ENCODE data around the gene CAMTA1. TPM values are rescaled to one million over a fixed set of nuclear protein-coding genes. Genes with fewer than 3 reads are reported as not detected.

CAMTA1 gene
- total RNA-seq, 1 donor from 2014 or later = 62.9 TPM

- TF ChIP-seq POLR2AphosphoS5 (IDR thresholded peaks at IDR 0.05; ENCODE audit: insufficient read depth in 1 of 2, low read depth in 1 of 2) (no peak), POLR2A (IDR thresholded peaks at IDR 0.05) (no peak)
- TF ChIP-seq, protein P1, sequence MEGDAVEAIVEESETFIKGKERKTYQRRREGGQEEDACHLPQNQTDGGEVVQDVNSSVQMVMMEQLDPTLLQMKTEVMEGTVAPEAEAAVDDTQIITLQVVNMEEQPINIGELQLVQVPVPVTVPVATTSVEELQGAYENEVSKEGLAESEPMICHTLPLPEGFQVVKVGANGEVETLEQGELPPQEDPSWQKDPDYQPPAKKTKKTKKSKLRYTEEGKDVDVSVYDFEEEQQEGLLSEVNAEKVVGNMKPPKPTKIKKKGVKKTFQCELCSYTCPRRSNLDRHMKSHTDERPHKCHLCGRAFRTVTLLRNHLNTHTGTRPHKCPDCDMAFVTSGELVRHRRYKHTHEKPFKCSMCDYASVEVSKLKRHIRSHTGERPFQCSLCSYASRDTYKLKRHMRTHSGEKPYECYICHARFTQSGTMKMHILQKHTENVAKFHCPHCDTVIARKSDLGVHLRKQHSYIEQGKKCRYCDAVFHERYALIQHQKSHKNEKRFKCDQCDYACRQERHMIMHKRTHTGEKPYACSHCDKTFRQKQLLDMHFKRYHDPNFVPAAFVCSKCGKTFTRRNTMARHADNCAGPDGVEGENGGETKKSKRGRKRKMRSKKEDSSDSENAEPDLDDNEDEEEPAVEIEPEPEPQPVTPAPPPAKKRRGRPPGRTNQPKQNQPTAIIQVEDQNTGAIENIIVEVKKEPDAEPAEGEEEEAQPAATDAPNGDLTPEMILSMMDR (IDR thresholded peaks at IDR 0.05) = no peak
- intact Hi-C loops (cut with DNase I) = no loop called here
- no peak overlapping the region for H3K4me3 ChIP-seq
- H3K27ac ChIP-seq = no peak overlapping the region
- no peaks in the 10 kb centered on the region for H3K9me3 ChIP-seq
- no peak for DNase-seq (ENCODE audit: extremely low spot score in 2 of 2)
- no peaks in the 10 kb centered on the region for H3K36me3 ChIP-seq
- no peaks in the 10 kb centered on the region for H3K27me3 ChIP-seq
- no peaks in the 10 kb centered on the region for H3K4me1 ChIP-seq
These were observed 561.6 kb downstream of the CAMTA1 start for GRCh38 chr1:7346600-7347570.

DNA sequence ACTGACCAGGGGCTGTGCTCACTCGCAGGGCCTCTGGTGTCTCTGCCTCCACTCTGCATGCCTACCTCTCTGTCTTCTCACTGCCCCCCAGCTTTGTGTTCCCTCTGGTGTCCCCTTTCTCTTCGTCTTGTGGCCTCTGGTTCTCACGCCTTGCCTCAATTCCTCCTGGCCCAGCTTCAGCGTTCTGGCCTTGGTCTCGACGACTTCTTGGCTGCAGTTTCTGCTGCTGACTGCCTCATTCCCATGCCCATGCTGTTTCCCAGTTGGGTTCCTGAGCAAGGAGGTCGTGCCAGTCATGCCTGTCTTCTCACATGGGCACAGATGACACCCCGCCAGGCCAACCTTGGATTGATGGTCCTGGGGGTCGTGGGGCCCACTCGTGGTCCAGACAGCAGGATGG lies 562.8 kb downstream of the CAMTA1 start:
- no peak for TF ChIP-seq POLR2A (IDR thresholded peaks at IDR 0.05)
- TF ChIP-seq POLR2AphosphoS5 (IDR thresholded peaks at IDR 0.05; ENCODE audit: insufficient read depth in 1 of 2, low read depth in 1 of 2) = no peak
- TF ChIP-seq, protein P1 (IDR thresholded peaks at IDR 0.05) = no peak
- H3K27me3 ChIP-seq = no peaks in the 10 kb centered on the region
- no peak overlapping the region for H3K4me3 ChIP-seq
- H3K9me3 ChIP-seq = no peaks in the 10 kb centered on the region
- DNase-seq (ENCODE audit: extremely low spot score in 2 of 2) = no peak
- H3K36me3 ChIP-seq = no peaks in the 10 kb centered on the region
- intact Hi-C loops (cut with DNase I) = no loop called here
- H3K4me1 ChIP-seq = no peaks in the 10 kb centered on the region
- no peak overlapping the region for H3K27ac ChIP-seq

DNA sequence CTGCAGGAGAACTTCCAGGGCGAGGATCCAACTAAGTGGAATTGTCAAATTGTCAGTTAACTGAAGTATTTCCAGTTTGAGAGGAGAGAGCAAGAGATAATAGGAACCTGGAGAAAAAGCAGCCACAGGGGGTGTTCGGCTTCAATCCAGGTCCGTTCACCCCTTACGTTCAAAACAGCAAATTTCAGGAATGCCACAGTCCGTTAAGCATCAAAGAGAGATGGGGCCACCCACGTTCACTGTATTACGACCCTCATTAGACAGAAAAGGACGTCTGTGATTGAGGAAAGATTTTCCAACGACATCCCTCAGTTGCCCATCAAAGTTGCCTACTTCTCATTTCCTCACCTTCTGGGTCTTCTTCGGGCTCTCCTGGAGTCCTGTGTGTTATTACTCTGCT lies 563.3 kb downstream of the CAMTA1 start:
- no peak overlapping the region for H3K27ac ChIP-seq
- H3K4me1 ChIP-seq = no peaks in the 10 kb centered on the region
- H3K9me3 ChIP-seq = no peaks in the 10 kb centered on the region
- intact Hi-C loops (cut with DNase I) = no loop called here
- no peaks in the 10 kb centered on the region for H3K27me3 ChIP-seq
- no peaks in the 10 kb centered on the region for H3K36me3 ChIP-seq
- no peak for DNase-seq (ENCODE audit: extremely low spot score in 2 of 2)
- H3K4me3 ChIP-seq = no peak overlapping the region
- TF ChIP-seq POLR2AphosphoS5 (IDR thresholded peaks at IDR 0.05; ENCODE audit: insufficient read depth in 1 of 2, low read depth in 1 of 2) (no peak), POLR2A (IDR thresholded peaks at IDR 0.05) (no peak)
- TF ChIP-seq, protein P1 (IDR thresholded peaks at IDR 0.05) = no peak

GRCh38 chr1:7350804-7351203 lies 565.5 kb downstream of the CAMTA1 start:
- DNase-seq (ENCODE audit: extremely low spot score in 2 of 2) = no peak
- H3K9me3 ChIP-seq = no peaks in the 10 kb centered on the region
- H3K4me1 ChIP-seq = no peaks in the 10 kb centered on the region
- TF ChIP-seq POLR2AphosphoS5 (IDR thresholded peaks at IDR 0.05; ENCODE audit: insufficient read depth in 1 of 2, low read depth in 1 of 2) (no peak), POLR2A (IDR thresholded peaks at IDR 0.05) (no peak)
- TF ChIP-seq, protein P1 (IDR thresholded peaks at IDR 0.05) = no peak
- no peak overlapping the region for H3K27ac ChIP-seq
- H3K27me3 ChIP-seq = no peaks in the 10 kb centered on the region
- H3K36me3 ChIP-seq = no peaks in the 10 kb centered on the region
- no peak overlapping the region for H3K4me3 ChIP-seq
- intact Hi-C loops (cut with DNase I) = no loop called here

- intact Hi-C loops (cut with DNase I) = no loop called here
- H3K9me3 ChIP-seq = no peaks in the 10 kb centered on the region
These were observed 566.4 kb downstream of the CAMTA1 start for GRCh38 chr1:7351649-7352048.

More at GRCh38 chr1:7351649-7352048, 566.4 kb downstream of the CAMTA1 start:
- no peaks in the 10 kb centered on the region for H3K27me3 ChIP-seq
- H3K4me3 ChIP-seq = no peak overlapping the region
- no peaks in the 10 kb centered on the region for H3K36me3 ChIP-seq
- no peak overlapping the region for H3K27ac ChIP-seq
- DNase-seq (ENCODE audit: extremely low spot score in 2 of 2) = no peak
- TF ChIP-seq POLR2A (IDR thresholded peaks at IDR 0.05) (no peak), POLR2AphosphoS5 (IDR thresholded peaks at IDR 0.05; ENCODE audit: insufficient read depth in 1 of 2, low read depth in 1 of 2) (no peak)
- TF ChIP-seq, protein P1 (IDR thresholded peaks at IDR 0.05) = no peak
- no peaks in the 10 kb centered on the region for H3K4me1 ChIP-seq
